Subcutaneous abdominal adipose tissue (tissue), 5 donors: ENCODE results near the gene ADPRHL1.

Experiments
- H3K27ac ChIP-seq: one replicate; pipeline ENCODE4 v1.7.0; 2013; ENCODE audit warnings: low read depth, mild to moderate bottlenecking, inconsistent platforms, low read length, moderate library complexity
- H3K27me3 ChIP-seq, 5 donors: one replicate each; pipeline ENCODE4 v1.7.0; 2013; ENCODE audit warnings: low read length in 5 of 5, inconsistent platforms in 1 of 5; ENCODE audit not compliant: control insufficient read depth in 5 of 5, insufficient read depth in 4 of 5
- H3K36me3 ChIP-seq, 5 donors: one replicate each; pipeline ENCODE4 v1.7.0; 2013; ENCODE audit warnings: low read length in 5 of 5; ENCODE audit not compliant: control insufficient read depth in 5 of 5, insufficient read depth in 5 of 5
- H3K4me1 ChIP-seq, 5 donors: one replicate each; pipeline ENCODE4 v1.7.0; 2013; ENCODE audit warnings: low read length in 5 of 5, mild to moderate bottlenecking in 3 of 5, moderate library complexity in 1 of 5; ENCODE audit not compliant: control insufficient read depth in 5 of 5, insufficient read depth in 5 of 5
- H3K4me3 ChIP-seq, 5 donors: one replicate each; pipeline ENCODE4 v1.7.0; 2013; ENCODE audit warnings: low read length in 5 of 5, low read depth in 1 of 5
- H3K9ac ChIP-seq, 5 donors: one replicate each; pipeline ENCODE4 v1.7.0; 2013; ENCODE audit warnings: low read length in 5 of 5, mild to moderate bottlenecking in 4 of 5, moderate library complexity in 3 of 5
- H3K9me3 ChIP-seq, 5 donors: one replicate each; pipeline ENCODE4 v1.7.0; 2013; ENCODE audit warnings: low read length in 5 of 5; ENCODE audit not compliant: control insufficient read depth in 5 of 5
- donor health status: healthy.
- donor health status: healthy.
- donor health status: healthy.
- donor health status: healthy.
- donor health status: healthy.

ADPRHL1 gene

GRCh38 chr13:113358653-113359190 is 94.6 kb downstream of the ADPRHL1 start:
- H3K4me1 ChIP-seq, result peaks cover 0 to 10% (median 5%) of the 10 kb centered on the region in 5 donors
- H3K4me3 ChIP-seq, result no peak overlapping the region
- H3K9me3 ChIP-seq, result no peaks in the 10 kb centered on the region
- H3K27ac ChIP-seq, result no peak overlapping the region
- H3K27me3 ChIP-seq, result peaks cover 0 to 3% (median 0%) of the 10 kb centered on the region in 5 donors
- peaks cover 0 to 5% (median 0%) of the 10 kb centered on the region in 5 donors for H3K36me3 ChIP-seq
- no peak overlapping the region for H3K9ac ChIP-seq

DNA sequence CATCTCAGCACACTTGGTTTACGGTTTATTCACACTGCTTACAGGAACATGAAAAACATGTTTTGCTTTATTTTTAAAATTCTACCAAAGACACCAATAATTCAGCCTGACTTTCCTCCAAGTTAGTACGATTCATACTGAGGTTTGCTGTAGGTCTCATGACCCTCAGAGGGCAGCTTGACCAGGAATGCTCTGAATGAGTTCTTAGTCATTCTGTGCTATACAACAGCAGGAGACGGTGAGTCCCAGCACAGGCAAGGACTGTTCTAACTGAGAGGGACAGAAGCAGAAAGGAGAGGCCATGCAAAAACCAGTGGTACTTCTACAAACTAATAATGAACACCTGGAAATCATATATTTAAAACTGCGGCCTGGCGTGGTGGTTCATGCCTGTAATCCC is 95.8 kb downstream of the ADPRHL1 start:
- H3K4me3 ChIP-seq, result no peak overlapping the region
- H3K9me3 ChIP-seq, result no peaks in the 10 kb centered on the region
- H3K27ac ChIP-seq, result no peak overlapping the region

GRCh38 chr13:113356596-113356995 is 96.7 kb downstream of the ADPRHL1 start:
- Histone ChIP-seq H3K27ac (no peak overlapping the region), H3K36me3 (peaks cover 0 to 5% (median 0%) of the 10 kb centered on the region in 5 donors), H3K4me3 (no peak overlapping the region), H3K27me3 (no peaks in the 10 kb centered on the region), H3K9me3 (no peaks in the 10 kb centered on the region), H3K9ac (no peak overlapping the region), H3K4me1 (peaks cover 0 to under 1% (median 0%) of the 10 kb centered on the region in 5 donors)

More for the DNA sequence above, 95.8 kb downstream of the ADPRHL1 start:
- H3K9ac ChIP-seq, result no peak overlapping the region
- no peaks in the 10 kb centered on the region for H3K4me1 ChIP-seq
- peaks cover 0 to 5% (median 0%) of the 10 kb centered on the region in 5 donors for H3K36me3 ChIP-seq
- H3K27me3 ChIP-seq, result no peaks in the 10 kb centered on the region

DNA sequence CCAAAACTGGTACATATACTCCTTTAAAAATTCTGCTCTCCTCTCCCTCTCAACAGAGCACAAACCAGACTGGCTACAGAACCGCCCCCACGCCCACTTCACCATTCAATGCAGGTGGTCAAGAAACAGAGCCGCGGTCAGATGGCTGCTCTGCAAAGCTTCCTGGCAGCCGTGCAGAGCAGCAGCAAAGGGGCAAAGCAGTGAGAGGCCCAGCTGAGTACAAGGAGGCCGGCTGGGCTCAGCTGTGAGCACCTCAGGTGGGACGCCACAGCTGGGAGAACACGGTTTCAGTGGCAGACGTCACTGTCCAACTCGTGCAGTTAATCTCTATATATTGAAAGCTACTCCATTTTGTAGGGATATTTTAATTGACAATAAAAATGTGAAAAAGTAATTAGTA is 97.7 kb downstream of the ADPRHL1 start:
- Histone ChIP-seq H3K4me1 (peaks cover 0 to 5% (median 0%) of the 10 kb centered on the region in 5 donors), H3K9ac (no peak overlapping the region), H3K27me3 (no peaks in the 10 kb centered on the region), H3K4me3 (no peak overlapping the region), H3K27ac (no peak overlapping the region), H3K36me3 (peaks cover 0 to 10% (median 2%) of the 10 kb centered on the region in 5 donors), H3K9me3 (no peaks in the 10 kb centered on the region)

- H3K9me3 ChIP-seq, result no peaks in the 10 kb centered on the region
- no peaks in the 10 kb centered on the region for H3K27me3 ChIP-seq
- H3K4me1 ChIP-seq, result peaks cover 0 to 5% (median 0%) of the 10 kb centered on the region in 5 donors
- peaks cover 0 to 16% (median 5%) of the 10 kb centered on the region in 5 donors for H3K36me3 ChIP-seq
- H3K27ac ChIP-seq, result no peak overlapping the region
- no peak overlapping the region for H3K4me3 ChIP-seq
- H3K9ac ChIP-seq, result no peak overlapping the region
Measured at GRCh38 chr13:113354831-113355610, 98.3 kb downstream of the ADPRHL1 start.

- Histone ChIP-seq H3K27me3 (no peaks in the 10 kb centered on the region), H3K36me3 (peaks cover 0 to 31% (median 16%) of the 10 kb centered on the region in 5 donors), H3K9ac (no peak overlapping the region), H3K27ac (no peak overlapping the region), H3K4me3 (no peak overlapping the region), H3K4me1 (peaks cover 0 to 5% (median 0%) of the 10 kb centered on the region in 5 donors), H3K9me3 (no peaks in the 10 kb centered on the region)
Measured at GRCh38 chr13:113353254-113353653, 100.0 kb downstream of the ADPRHL1 start.

- Histone ChIP-seq H3K4me3 (no peak overlapping the region), H3K36me3 (peaks cover 0 to 34% (median 17%) of the 10 kb centered on the region in 5 donors), H3K27ac (no peak overlapping the region)
Measured at GRCh38 chr13:113351514-113352026, 101.7 kb downstream of the ADPRHL1 start.

GRCh38 chr13:113350938-113351335 is 102.4 kb downstream of the ADPRHL1 start:
- H3K36me3 ChIP-seq, result peaks cover 0 to 34% (median 17%) of the 10 kb centered on the region in 5 donors
- H3K27ac ChIP-seq, result no peak overlapping the region
- H3K9me3 ChIP-seq, result peaks cover 0 to 4% (median 0%) of the 10 kb centered on the region in 5 donors
- H3K4me1 ChIP-seq, result peaks cover 0 to 5% (median 0%) of the 10 kb centered on the region in 5 donors
- H3K27me3 ChIP-seq, result no peaks in the 10 kb centered on the region
- no peak overlapping the region for H3K9ac ChIP-seq
- no peak overlapping the region for H3K4me3 ChIP-seq

More at GRCh38 chr13:113351514-113352026, 101.7 kb downstream of the ADPRHL1 start:
- Histone ChIP-seq H3K4me1 (peaks cover 0 to 5% (median 0%) of the 10 kb centered on the region in 5 donors), H3K9me3 (peaks cover 0 to 4% (median 0%) of the 10 kb centered on the region in 5 donors), H3K9ac (no peak overlapping the region), H3K27me3 (no peaks in the 10 kb centered on the region)

GRCh38 chr13:113350065-113350937 is 103.0 kb downstream of the ADPRHL1 start:
- H3K9me3 ChIP-seq, result peaks cover 0 to 4% (median 0%) of the 10 kb centered on the region in 5 donors
- no peak overlapping the region for H3K27ac ChIP-seq
- H3K36me3 ChIP-seq, result peaks cover 0 to 38% (median 17%) of the 10 kb centered on the region in 5 donors
- H3K4me1 ChIP-seq, result peaks cover 0 to 5% (median 0%) of the 10 kb centered on the region in 5 donors
- no peak overlapping the region for H3K9ac ChIP-seq
- H3K4me3 ChIP-seq, result no peak overlapping the region
- H3K27me3 ChIP-seq, result no peaks in the 10 kb centered on the region
